Measurements from ENCODE around the gene TOP1.

TOP1 gene

GRCh38 chr20:41143354-41143753 is 114.7 kb downstream of the TOP1 start:
- Histone ChIP-seq H3K4me1 (ENCODE audit: control insufficient read depth, insufficient read depth, low read length) (peaks cover 15% of the 10 kb centered on the region), H3K27me3 (ENCODE audit: control insufficient read depth, insufficient read depth, low read length) (no peaks in the 10 kb centered on the region), H3K36me3 (ENCODE audit: control insufficient read depth, insufficient read depth, low read length) (no peaks in the 10 kb centered on the region; the same call in 1 of the 2 replicates), H3K4me3 (ENCODE audit: low read length) (no peak overlapping the region), H3K9me3 (ENCODE audit: control insufficient read depth, insufficient read depth, low read length) (no peaks in the 10 kb centered on the region), H3K27ac (ENCODE audit: low read length) (no peak overlapping the region)
- DNase-seq (ENCODE audit: low read depth, low spot score) = no peak
- no CpG with 5 or more reads among the region's 2 CpGs for WGBS (ENCODE audit: insufficient coverage, insufficient read length)

DNA sequence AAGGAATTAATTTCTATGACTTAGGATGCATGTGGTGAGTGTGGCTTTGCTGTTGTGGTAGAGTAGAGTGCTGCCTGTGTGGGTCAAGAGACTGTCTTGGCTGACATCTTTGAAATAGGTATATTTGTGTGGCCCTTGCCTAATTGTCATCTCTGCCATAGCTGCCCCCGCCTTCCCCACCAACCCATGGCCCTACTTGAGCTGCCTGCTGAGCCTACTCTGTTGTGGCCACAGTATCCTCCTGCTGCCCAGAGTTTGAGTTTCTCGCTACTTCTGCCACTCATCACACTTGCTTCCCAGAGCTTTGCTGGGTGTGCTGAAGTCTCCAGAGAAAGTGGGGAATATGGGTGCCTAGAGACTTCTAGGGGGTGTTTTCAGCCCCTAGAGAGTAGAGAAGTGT is 116.7 kb downstream of the TOP1 start:
- Histone ChIP-seq H3K27me3 (ENCODE audit: control insufficient read depth, insufficient read depth, low read length) (no peaks in the 10 kb centered on the region), H3K4me1 (ENCODE audit: control insufficient read depth, insufficient read depth, low read length) (peaks cover 8% of the 10 kb centered on the region), H3K9me3 (ENCODE audit: control insufficient read depth, insufficient read depth, low read length) (no peaks in the 10 kb centered on the region), H3K27ac (ENCODE audit: low read length) (no peak overlapping the region), H3K36me3 (ENCODE audit: control insufficient read depth, insufficient read depth, low read length) (no peaks in the 10 kb centered on the region; the same call in 1 of the 2 replicates), H3K4me3 (ENCODE audit: low read length) (no peak overlapping the region)
- WGBS (ENCODE audit: insufficient coverage, insufficient read length) = no CpG with 5 or more reads among the region's 2 CpGs
- no peak for DNase-seq (ENCODE audit: low read depth, low spot score)

- Histone ChIP-seq H3K9me3 (ENCODE audit: control insufficient read depth, insufficient read depth, low read length) (no peaks in the 10 kb centered on the region), H3K27ac (ENCODE audit: low read length) (no peak overlapping the region), H3K27me3 (ENCODE audit: control insufficient read depth, insufficient read depth, low read length) (no peaks in the 10 kb centered on the region), H3K36me3 (ENCODE audit: control insufficient read depth, insufficient read depth, low read length) (no peaks in the 10 kb centered on the region; the same call in 1 of the 2 replicates), H3K4me1 (ENCODE audit: control insufficient read depth, insufficient read depth, low read length) (peaks cover 6% of the 10 kb centered on the region), H3K4me3 (ENCODE audit: low read length) (no peak overlapping the region)
- WGBS (ENCODE audit: insufficient coverage, insufficient read length) = no CpG with 5 or more reads among the region's 12 CpGs
- DNase-seq (ENCODE audit: low read depth, low spot score) = no peak
These were observed 117.4 kb downstream of the TOP1 start for GRCh38 chr20:41145821-41146620.

- H3K27me3 ChIP-seq (ENCODE audit: control insufficient read depth, insufficient read depth, low read length) = no peaks in the 10 kb centered on the region
- H3K9me3 ChIP-seq (ENCODE audit: control insufficient read depth, insufficient read depth, low read length) = no peaks in the 10 kb centered on the region
- WGBS (ENCODE audit: insufficient coverage, insufficient read length) = no CpG with 5 or more reads among the region's 8 CpGs
- no peak overlapping the region for H3K27ac ChIP-seq (ENCODE audit: low read length)
- H3K4me1 ChIP-seq (ENCODE audit: control insufficient read depth, insufficient read depth, low read length) = peaks cover 3% of the 10 kb centered on the region
- no peaks in the 10 kb centered on the region; the same call in 1 of the 2 replicates for H3K36me3 ChIP-seq (ENCODE audit: control insufficient read depth, insufficient read depth, low read length)
- no peak for DNase-seq (ENCODE audit: low read depth, low spot score)
- H3K4me3 ChIP-seq (ENCODE audit: low read length) = no peak overlapping the region
These were observed 119.2 kb downstream of the TOP1 start for GRCh38 chr20:41147767-41148191.

DNA sequence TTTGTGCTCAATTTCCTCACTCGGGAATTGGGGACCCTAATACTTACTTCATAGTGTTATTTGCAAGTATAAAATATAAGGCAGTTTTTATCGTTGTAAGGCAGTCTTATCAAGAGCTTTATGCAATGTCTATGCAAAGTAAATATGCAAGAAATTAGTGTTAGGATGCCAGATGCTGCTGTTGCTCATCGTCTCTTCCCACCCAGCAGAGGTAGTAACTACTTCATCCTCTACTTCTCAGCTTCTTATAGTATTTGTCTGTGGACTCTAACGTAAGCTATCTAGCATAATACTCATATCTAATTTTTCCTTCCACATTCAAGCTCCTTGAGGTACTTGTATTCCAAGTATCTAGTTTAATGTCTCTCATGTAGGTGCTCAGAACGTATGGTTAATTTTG is 120.3 kb downstream of the TOP1 start:
- no CpG with 5 or more reads among the region's 5 CpGs for WGBS (ENCODE audit: insufficient coverage, insufficient read length)
- Histone ChIP-seq H3K4me3 (ENCODE audit: low read length) (no peak overlapping the region), H3K4me1 (ENCODE audit: control insufficient read depth, insufficient read depth, low read length) (peaks cover 2% of the 10 kb centered on the region), H3K27ac (ENCODE audit: low read length) (no peak overlapping the region), H3K36me3 (ENCODE audit: control insufficient read depth, insufficient read depth, low read length) (no peaks in the 10 kb centered on the region; the same call in 1 of the 2 replicates), H3K27me3 (ENCODE audit: control insufficient read depth, insufficient read depth, low read length) (no peaks in the 10 kb centered on the region), H3K9me3 (ENCODE audit: control insufficient read depth, insufficient read depth, low read length) (no peaks in the 10 kb centered on the region)
- DNase-seq (ENCODE audit: low read depth, low spot score) = no peak

DNA sequence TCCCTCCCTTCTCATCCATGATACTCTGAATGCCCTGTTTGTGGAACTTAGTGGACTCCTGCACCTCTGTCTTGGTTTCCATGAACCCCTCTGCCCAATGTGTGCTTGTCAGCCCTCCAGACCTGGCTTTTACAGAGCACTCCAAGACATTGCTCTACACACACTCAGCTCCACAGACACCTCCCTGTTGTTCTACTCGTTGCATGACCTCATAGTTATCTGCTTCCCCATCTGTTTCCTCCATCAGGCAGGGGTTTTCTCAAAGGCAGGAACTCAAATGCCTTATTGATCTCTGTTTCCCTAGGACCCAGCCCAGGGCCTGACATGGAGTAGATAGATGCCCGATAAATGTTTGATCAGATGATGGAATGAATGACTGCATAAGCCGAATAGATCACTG is 122.0 kb downstream of the TOP1 start:
- Histone ChIP-seq H3K4me3 (ENCODE audit: low read length) (no peak overlapping the region), H3K4me1 (ENCODE audit: control insufficient read depth, insufficient read depth, low read length) (peaks cover 2% of the 10 kb centered on the region), H3K36me3 (ENCODE audit: control insufficient read depth, insufficient read depth, low read length) (no peaks in the 10 kb centered on the region; the same call in 1 of the 2 replicates), H3K27me3 (ENCODE audit: control insufficient read depth, insufficient read depth, low read length) (no peaks in the 10 kb centered on the region), H3K27ac (ENCODE audit: low read length) (no peak overlapping the region), H3K9me3 (ENCODE audit: control insufficient read depth, insufficient read depth, low read length) (no peaks in the 10 kb centered on the region)
- DNase-seq (ENCODE audit: low read depth, low spot score) = no peak
- WGBS (ENCODE audit: insufficient coverage, insufficient read length) = no CpG with 5 or more reads among the region's 3 CpGs

DNA sequence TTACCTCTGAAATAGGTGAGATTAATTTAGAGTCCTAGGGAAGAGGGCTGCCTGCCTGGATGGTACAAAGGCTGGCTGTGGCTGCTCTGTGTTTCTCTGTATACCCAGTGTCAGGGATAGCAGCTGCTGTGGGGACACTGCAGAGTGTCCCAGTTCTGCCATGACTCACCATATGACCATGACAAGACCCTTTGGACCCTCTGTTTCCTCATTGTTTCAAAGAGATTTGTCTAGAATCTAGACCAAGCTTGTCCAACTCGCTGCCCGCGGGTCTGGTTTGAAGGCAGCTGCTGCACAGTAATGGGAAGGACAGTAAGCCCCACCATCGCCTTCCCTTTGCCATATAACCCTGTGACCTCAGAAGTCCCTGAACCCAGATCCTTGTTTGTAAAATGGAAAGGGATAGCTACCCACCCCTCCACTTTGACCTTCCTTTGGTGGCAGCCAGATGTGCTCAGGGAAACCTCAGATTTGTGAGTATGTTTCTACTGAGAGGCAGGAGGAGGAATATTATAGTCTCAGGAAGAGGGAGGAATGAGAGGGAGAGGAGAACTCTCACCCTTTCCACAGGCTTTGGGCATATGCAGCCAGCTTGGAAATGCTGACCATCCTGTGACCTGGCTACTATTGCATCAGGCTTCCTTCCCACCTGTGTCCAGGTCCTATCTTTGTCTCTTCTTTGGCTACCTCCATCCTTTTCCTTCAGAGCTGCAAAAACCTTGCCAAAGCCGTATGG is 122.7 kb downstream of the TOP1 start:
- H3K27ac ChIP-seq (ENCODE audit: low read length) = no peak overlapping the region
- no CpG with 5 or more reads among the region's 5 CpGs for WGBS (ENCODE audit: insufficient coverage, insufficient read length)
- H3K36me3 ChIP-seq (ENCODE audit: control insufficient read depth, insufficient read depth, low read length) = no peaks in the 10 kb centered on the region; the same call in 1 of the 2 replicates
- no peaks in the 10 kb centered on the region for H3K27me3 ChIP-seq (ENCODE audit: control insufficient read depth, insufficient read depth, low read length)
- no peak for DNase-seq (ENCODE audit: low read depth, low spot score)
- H3K9me3 ChIP-seq (ENCODE audit: control insufficient read depth, insufficient read depth, low read length) = no peaks in the 10 kb centered on the region
- no peak overlapping the region for H3K4me3 ChIP-seq (ENCODE audit: low read length)
- H3K4me1 ChIP-seq (ENCODE audit: control insufficient read depth, insufficient read depth, low read length) = peaks cover 2% of the 10 kb centered on the region

- Histone ChIP-seq H3K27ac (ENCODE audit: low read length) (no peak overlapping the region), H3K27me3 (ENCODE audit: control insufficient read depth, insufficient read depth, low read length) (no peaks in the 10 kb centered on the region), H3K4me1 (ENCODE audit: control insufficient read depth, insufficient read depth, low read length) (peaks cover 3% of the 10 kb centered on the region), H3K36me3 (ENCODE audit: control insufficient read depth, insufficient read depth, low read length) (no peaks in the 10 kb centered on the region), H3K9me3 (ENCODE audit: control insufficient read depth, insufficient read depth, low read length) (no peaks in the 10 kb centered on the region), H3K4me3 (ENCODE audit: low read length) (no peak overlapping the region)
- DNase-seq (ENCODE audit: low read depth, low spot score) = no peak
- WGBS (ENCODE audit: insufficient coverage, insufficient read length) = no CpG with 5 or more reads among the region's 5 CpGs
These were observed 123.6 kb downstream of the TOP1 start for GRCh38 chr20:41152108-41152757.

GRCh38 chr20:41154436-41155176 is 126.0 kb downstream of the TOP1 start:
- Histone ChIP-seq H3K4me3 (ENCODE audit: low read length) (no peak overlapping the region), H3K27me3 (ENCODE audit: control insufficient read depth, insufficient read depth, low read length) (no peaks in the 10 kb centered on the region), H3K27ac (ENCODE audit: low read length) (no peak overlapping the region), H3K9me3 (ENCODE audit: control insufficient read depth, insufficient read depth, low read length) (no peaks in the 10 kb centered on the region), H3K36me3 (ENCODE audit: control insufficient read depth, insufficient read depth, low read length) (0 out of 2 replicates have a peak, but pooled peaks cover under 1% of the 10 kb centered on the region), H3K4me1 (ENCODE audit: control insufficient read depth, insufficient read depth, low read length) (peaks cover 1% of the 10 kb centered on the region)
- no peak for DNase-seq (ENCODE audit: low read depth, low spot score)
- WGBS (ENCODE audit: insufficient coverage, insufficient read length) = no CpG with 5 or more reads among the region's 8 CpGs

DNA sequence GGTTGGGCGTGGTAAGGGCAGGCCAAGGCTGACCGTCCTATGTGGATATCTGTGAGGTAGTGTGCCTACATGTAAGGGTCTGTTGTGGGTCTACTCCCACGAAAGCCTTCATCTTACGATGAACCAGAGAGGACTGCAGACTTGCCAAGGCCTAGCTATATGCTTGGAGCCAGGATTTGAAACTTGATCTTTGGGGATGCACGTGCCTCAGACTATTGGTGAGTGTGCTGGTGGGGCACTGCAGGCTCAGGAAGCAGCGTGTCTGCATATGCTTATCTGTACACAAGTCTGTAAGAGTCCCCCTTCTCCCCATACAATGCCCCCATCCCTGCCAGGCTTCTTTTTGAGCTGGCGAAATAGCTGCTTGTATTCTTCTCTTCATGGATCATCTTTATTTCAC is 126.6 kb downstream of the TOP1 start:
- WGBS (ENCODE audit: insufficient coverage, insufficient read length) = no CpG with 5 or more reads among the region's 7 CpGs
- no peak for DNase-seq (ENCODE audit: low read depth, low spot score)
- peaks cover 6% of the 10 kb centered on the region for H3K36me3 ChIP-seq (ENCODE audit: control insufficient read depth, insufficient read depth, low read length)
- no peaks in the 10 kb centered on the region for H3K9me3 ChIP-seq (ENCODE audit: control insufficient read depth, insufficient read depth, low read length)
- H3K27me3 ChIP-seq (ENCODE audit: control insufficient read depth, insufficient read depth, low read length) = no peaks in the 10 kb centered on the region
- H3K4me3 ChIP-seq (ENCODE audit: low read length) = no peak overlapping the region
- H3K4me1 ChIP-seq (ENCODE audit: control insufficient read depth, insufficient read depth, low read length) = peaks cover 1% of the 10 kb centered on the region
- H3K27ac ChIP-seq (ENCODE audit: low read length) = no peak overlapping the region

Measured in iPS DF 6.9 (cell line).